Medulla oblongata (tissue), 1 donor: Measurements from ENCODE around the gene TAOK2.
"Not testable (repeated sequence)": the region's sequence is repeated elsewhere in the genome, so short reads cannot be mapped to it uniquely, and the experiment has no call there.

Source experiments
- DNase-seq: peaks from one replicate; pipeline ENCODE4 v3.0.0-alpha.2; 2015; ENCODE audit errors: extremely low spot score

TAOK2 gene

DNA sequence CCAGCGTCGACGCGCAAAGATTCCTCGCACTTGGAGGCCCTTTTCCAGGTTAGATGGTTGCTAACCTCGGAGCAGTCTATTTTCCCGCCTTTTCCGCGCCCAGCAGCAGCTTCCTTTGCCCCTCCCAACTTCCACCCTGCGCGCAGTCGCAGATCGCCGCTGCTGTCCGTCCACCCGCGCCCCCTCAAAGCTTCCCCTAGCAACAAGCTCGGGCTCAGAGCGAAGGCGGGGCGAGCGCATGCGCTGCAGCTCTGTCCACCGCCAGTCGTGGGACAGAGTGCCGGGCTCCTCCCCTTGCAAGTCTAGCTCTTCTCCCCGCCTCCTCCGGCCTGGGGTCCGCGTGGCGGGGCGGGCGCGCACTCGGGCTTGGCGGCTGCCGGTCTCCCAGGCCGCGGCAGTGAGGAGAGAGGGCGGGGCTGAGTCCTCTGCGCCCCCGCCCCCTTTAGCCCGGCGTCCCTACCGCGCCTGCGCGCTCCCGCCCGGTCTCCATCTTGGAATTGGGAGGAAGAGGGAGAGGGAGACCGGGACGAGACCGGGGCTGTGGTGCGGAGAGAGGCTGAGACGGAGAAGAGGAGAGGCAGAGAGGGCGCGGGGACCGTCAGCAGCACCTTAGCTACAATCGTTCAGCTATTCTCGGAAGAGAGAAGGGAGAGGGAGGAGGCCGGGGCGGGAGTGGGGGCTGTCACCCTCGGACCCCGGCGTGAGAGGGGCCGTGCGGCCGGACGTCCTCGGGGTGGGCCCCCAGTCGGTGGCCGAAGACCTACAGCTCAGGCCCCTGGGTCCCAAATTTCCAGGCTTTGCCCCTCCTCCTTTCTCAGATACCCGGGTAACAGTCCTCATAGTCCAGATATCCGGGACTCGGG lies at the start of gene TAOK2:
Gene TAOK2, plus strand, starts transcription at position 485 of the 863 bp plus-strand sequence. CDS start 3,905 bp downstream, outside the sequence.
- peak; percentile 99 for DNase-seq

DNA sequence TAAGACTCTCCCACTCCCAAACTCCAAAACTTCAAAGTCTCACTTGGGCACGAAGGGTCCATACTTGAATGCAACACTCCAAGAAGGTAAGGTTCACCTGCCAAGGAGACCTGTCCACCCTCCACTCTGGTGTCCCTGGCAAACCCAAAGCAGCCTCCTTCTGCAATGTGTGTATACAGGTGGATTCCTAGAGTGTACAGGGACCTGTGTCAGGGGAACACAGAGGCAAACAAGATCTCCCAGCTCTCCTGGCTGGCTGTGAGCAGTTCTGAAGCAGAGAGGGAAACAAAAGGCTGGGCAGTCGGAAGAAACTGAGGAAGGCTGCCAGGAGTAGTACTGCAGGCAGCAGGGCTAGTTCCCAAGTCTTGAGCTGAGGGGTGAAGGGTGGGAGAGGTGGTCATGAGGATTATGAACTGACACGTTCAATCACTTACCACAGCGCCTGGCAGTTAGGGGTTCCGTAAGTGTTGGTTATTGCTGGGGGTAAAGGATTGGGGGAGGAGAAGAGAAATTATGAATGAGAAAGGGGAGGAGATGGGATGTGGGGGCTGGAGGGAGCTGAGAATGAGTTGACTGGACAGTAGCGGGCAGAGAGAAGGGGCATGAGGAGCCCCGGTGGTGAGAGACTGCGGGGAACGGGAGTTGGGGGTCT lies 48.4 kb upstream of the TAOK2 start:
- peak; percentile 59 for DNase-seq

DNA sequence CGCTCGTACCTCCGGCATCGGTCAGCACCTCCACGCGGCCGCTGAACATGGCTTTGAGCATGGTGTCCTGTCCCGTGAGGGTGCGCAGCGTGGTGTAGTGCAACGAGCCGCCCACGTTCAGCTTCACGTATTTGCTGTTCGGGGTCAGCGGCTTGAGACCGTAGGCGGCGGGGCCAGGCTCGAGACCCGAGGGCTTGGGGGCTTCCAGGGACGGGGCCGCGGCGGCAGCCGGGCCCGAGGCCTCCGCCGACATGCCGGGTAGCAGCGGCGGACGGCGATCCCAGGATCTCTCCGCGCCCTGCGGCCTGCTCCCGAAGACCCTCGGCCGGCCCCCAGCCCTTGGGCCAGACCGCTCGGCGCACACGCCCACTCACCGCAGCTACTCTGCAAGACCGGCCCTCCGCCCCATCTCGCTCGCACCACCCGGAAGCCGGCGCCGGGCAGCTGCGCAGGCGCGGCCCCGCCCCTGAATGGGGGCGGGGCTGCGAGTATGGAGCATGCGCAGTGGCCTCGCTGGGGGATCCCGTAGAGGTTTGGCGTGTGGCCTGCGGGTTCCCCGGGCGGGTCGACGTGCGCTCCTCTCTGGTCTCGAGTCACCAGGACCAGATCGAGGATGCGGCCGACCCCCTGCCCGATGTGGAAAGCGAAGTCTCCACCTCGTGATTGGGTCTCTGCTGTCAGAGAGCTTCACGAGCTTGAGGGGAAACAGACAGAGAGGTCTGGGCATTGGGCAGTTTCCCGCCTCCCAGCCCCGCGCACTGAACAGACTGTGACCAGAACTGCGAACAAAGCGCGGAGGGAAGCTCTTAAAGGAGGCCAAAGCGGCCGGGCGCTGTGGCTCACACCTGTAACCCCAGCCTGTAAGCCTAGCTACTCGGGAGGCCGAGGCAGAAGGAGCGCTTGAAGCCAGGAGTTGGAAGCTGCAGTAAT lies 47.6 kb upstream of the TAOK2 start, which contains the start of gene KCTD13:
Gene KCTD13, minus strand, starts transcription at position 446 of the 930 bp plus-strand sequence. Its CDS starts 193 bp downstream, at position 253.
- peak; percentile 93 for DNase-seq

DNA sequence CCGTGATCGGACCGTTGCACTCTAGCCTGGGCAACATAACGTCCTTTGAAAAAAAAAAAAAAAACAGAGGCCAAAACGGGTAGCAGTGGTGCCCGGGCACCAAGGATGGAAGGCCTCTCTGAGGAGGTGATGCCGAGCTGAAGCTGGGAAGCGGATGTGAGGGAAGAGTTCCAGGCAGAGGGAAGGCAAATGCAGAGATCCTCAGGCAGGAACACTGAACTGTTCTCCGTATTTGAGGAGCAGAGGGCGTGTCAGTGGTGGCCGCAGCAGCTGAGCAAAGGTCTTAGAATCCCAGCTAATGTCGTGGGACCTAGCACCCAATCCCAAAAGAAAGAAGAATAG lies 47.0 kb upstream of the TAOK2 start:
- DNase-seq: peak; percentile 38

DNA sequence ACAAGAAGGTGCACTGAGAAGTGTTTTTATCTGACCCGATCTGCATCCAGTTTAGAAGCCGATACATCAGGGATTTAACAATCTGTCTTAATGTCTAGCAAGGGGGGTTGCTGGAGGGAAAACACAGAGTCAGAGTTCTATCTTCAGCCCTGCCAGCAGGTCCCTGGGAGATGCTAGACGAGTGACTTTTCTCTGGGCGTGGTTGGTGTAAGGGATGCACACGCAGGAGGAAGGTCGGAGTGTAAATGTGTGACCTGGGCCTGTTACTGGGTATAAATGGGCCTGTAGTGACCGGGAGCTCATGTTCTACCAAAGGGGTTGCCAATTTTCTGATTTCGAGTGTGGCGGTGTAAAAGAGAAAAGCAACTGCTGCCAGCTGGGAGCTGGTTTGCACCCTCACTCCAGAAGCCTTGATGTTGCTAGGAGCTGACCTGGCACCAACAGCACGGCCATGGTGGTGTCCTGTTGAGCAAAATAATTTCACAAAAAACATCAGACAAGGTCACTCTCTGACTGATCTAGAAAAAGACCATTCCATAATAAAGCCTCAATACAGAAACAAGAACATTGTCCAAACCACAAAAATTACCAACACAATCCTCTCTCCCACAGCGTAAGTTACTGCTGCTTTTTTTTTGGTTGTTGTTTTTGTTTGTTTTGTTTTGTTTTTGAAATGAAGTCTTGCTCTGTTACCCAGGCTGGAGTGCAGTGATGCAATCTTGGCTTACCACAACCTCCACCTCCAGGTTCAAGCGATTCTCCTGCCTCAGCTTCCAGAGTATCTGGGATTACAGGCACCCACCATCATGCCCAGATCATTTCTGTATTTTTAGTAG lies 46.4 kb upstream of the TAOK2 start:
- DNase-seq: peak; percentile 45

DNA sequence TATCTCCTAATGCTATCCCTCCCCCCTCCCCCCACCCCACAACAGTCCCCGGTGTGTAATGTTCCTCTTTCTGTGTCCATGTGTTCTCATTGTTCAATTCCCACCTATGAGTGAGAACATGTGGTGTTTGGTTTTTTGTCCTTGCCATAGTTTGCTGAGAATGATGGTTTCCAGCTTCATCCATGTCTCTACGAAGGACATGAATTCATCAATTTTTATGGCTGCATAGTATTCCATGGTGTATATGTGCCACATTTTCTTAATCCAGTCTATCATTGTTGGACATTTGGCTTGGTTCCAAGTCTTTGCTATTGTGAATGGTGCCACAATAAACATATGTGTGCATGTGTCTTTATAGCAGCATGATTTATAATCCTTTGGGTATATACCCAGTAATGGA lies 41.9 kb upstream of the TAOK2 start:
- DNase-seq: not testable (repeated sequence)

DNA sequence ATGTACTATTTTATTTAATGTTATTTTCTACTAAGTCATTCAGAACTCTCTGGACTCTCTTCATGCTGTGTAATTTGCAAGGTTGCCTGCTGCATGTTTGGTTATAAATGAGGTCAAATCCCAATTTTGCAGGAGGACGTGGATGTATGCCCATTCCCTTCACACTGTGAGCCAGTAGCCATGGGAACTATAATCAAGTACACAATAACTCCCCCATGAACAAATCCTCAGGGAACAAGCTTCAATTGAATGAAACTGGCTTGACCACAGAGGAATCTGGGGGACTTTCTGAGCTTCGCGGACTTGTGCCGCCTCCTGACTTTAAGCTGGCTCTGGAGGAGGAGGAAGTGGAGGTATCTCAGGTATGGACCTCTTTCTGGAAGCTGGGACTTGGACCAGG lies 33.0 kb upstream of the TAOK2 start:
- DNase-seq: no peak

DNA sequence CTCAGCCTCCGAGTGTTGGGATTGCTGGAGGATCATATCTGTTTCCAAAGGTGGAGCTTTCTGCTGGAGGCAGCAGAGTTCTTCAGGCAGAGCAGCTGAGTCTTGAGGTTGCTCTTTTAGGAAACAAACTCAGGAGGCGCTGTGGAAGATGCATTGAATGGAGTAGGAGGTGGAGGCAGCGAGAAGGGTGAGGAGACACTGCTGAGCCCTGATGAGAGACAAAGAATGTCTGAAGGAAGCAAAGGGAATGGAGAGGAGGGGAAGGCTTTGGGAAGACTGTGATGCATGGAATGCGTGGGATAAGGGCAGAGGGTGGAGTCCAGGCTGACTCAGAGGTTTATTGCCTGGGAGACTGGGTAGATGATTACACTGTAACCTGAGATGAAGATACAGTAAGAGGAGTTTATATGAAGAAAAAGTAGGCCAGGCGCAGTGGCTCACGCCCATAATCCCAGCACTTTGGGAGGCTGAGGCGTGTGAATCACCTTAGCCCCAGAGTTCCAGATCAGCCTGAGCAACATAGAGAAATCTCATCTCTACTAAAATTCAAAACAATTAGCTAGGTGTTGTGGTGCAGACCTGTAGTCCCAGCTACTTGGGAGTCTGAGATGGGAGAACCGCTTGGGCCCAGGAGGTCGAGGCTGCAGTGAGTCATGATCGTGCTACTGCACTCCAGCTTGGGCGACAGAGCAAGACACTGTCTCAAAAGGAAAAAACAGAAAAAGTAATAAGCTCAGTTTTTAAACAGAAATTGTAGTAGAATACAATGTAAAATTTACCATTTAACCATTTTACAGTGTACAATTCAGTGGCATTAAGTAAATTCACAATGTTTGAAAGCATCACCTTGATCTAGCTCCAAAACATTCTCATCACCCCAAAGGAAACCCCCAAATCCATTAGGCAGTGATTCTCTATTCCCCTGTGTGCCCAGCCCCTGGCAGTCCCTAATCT lies 29.5 kb upstream of the TAOK2 start:
- no peak for DNase-seq

DNA sequence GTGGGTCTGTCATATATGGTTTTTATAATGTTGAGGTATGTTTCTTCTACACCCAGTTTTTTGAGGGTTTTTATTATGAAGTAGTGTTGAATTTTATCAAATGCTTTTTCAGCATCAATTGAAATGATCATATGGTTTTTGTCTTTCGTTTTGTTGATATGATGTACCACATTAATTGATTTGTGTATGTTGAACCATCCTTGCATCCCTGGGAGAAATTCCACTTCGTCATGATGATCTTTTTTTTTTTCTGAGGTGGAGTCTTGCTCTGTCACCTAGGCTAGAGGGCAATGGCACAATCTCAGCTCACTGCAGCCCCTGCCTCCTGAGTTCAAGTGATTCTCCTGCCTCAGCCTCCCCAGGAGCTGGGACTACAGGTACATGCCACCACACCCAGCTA lies 25.8 kb upstream of the TAOK2 start:
- DNase-seq: no peak

DNA sequence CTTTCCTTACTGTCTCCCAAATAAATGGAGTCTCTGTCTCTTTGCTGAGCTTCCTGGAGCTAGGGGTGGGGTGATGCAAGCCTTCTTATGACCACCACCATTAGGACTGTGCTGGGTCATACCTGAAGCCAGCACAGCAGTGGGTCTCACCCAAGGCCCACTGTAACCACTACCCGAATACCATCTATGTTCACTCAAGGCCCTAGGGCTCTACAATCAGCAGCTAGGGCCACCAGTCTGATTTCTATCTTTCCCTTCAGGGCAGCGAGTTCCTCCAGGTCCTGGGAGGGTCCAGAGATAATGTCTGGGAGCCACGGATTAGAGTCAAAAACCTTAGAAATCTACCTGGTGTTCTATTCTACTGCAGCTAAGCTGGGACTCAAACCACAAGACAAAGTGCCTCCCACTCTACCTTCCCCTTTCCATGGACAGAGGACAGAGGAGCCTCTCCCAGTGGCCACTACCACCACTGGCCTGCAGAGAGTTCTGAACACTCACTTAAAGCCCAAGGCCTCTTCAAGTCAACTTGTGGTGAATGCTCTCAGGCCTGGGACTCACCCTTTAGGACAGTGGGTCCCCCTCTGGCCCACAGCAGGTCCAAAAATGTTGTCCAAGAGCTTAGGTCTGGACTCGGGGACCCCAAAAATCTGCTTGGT lies 22.7 kb upstream of the TAOK2 start:
- no peak for DNase-seq

DNA sequence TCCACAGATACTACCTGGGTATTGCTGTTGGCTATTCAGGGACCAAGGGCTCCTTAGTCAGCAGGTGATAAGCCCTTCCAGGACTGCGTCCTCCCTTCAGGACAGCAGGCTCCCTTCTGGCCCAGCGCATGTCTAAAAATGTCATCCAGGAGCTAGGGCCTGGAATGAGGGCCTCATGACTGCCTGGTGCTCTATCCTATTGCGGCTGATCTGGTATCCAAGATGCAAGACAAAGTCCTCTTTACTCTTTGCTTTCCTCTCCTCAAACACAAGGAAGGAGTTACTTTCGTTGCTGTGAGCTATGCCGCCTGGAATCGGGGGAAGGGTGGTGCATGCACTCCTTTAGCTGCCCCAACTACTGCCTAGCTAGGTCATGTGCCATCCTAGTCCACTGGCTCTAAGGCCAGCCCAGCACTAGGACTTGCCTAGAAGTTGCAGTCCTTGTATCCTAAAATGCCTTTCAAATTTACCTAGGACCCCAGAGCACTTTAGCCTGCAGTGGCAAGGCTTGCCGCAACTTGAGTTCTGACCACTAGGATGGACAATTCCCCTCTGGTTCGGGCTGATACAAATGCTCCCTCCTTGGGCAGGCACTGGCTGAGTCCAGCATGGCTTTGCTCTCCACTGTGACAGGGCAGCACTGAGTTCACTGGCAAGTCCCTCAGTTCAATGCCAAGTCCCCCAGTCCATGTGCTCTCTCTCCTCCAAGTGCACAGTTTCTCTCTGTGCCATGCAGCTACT lies 21.9 kb upstream of the TAOK2 start:
- no peak for DNase-seq

DNA sequence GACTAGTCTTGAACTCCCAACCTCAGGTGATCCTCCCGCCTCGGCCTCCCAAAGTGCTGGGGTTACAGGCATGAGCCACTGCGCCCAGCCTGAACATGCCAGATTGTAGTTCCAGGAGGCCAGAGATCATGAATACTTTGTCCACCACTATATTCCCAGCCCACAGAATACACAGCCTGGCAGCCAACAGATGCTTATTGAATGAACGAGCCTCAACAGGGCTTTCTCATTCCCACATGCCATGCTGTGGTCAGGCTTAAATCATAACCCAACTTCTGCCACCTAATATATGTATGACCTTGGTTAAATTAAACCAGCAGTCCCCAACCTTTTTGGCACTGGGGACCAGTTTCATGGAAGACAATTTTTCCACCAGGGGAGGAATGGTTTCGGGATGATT lies 14.9 kb upstream of the TAOK2 start:
- DNase-seq: no peak

DNA sequence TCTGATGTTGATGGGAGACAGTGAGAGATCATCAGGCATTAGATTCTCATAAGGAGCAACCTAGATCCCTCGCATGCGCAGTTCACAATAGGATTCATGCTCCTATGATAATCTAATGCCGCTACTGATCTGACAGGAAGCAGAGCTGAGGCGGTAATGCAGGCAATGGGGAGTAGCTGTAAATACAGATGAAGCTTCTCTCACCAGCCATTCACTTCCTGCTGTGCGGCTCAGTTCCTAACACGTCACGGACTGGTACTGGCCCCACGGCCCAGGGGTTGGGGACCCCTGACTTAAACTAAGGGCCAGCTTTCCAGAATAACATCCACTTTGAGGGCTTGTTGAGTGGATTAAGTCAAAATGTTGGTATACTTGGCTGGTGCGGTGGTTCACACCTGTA lies 14.4 kb upstream of the TAOK2 start:
- DNase-seq: no peak

DNA sequence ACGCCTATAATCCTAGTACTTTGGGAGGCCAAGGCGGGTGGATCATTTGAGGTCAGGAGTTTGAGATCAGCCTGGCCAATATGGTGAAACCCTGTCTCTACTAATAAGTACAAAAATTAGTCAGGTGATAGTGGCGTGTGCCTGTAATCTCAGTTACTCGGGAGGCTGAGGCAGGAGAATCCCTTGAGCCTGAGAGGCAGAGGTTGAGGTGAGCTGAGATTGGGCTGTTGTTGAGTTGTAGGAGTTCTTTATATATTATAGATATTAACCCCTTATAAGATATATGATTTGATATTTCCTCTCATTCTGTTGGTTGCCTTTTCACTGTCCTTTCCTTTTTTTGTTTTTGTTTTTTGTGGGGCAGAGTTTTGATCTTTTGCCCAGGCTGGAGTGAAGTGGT lies 13.8 kb upstream of the TAOK2 start:
- not testable (repeated sequence) for DNase-seq

DNA sequence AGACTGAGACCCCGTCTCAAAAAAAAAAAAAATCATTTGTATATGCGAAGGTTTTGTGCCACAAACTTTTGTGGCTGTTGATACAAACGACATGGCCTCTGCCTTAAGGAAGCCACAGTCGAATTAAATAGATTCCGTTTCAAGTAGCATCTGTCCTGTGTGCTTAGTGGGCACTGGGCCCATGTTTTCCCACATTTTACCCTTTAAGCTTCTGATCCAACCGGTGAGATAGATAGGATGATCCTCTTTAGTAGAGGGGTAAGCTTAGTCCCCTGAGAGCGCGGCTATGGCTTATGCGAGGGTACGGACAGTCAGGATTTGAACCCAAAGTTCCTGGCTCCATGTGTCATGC lies 12.6 kb upstream of the TAOK2 start:
- no peak for DNase-seq

DNA sequence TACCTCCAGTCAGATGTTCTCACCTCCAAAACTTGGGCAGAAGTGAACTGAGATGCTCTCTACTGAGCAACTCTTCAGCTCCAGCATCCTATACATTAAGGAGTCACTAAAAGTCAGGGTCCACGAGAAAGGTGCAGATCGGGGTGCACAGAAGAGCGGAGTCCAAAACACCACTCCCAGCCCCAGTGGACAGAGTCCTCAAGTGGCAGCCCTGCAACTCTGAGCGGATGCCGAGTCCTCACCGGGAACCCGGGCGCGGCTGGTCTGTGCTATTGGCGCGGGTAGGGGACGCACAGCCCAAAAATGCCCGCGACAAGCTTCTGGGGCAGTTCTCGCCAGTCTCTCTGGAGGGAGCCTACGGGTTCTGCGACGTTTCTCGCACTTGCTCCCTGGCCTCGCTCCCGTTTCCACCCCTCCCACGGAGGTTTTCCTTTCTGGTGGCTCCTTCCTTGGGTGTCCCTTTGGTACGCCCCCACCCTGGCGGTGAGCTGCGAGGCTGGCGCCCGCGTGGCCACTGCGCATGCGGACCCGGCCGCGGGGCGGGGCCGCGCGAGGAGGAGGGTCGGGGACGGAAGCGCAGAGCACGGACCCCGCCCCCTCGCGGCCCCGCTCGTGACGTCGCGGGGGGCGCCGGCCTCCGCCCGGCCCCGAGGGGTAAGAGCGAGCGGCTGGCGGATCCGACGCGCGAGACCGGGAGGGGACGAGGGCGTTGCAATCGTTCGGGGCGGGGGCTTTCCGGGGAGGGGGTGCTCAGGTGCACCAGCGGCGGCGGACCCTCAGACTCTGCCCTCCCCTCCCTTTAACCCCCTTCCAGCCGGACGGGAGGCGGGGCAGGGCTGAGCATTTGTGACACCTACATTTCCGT lies 12.0 kb upstream of the TAOK2 start, which contains the start of gene TMEM219:
Gene TMEM219, plus strand, starts transcription at position 601 of the 865 bp plus-strand sequence. CDS start 1,065 bp downstream, outside the sequence.
- DNase-seq: peak; percentile 95

DNA sequence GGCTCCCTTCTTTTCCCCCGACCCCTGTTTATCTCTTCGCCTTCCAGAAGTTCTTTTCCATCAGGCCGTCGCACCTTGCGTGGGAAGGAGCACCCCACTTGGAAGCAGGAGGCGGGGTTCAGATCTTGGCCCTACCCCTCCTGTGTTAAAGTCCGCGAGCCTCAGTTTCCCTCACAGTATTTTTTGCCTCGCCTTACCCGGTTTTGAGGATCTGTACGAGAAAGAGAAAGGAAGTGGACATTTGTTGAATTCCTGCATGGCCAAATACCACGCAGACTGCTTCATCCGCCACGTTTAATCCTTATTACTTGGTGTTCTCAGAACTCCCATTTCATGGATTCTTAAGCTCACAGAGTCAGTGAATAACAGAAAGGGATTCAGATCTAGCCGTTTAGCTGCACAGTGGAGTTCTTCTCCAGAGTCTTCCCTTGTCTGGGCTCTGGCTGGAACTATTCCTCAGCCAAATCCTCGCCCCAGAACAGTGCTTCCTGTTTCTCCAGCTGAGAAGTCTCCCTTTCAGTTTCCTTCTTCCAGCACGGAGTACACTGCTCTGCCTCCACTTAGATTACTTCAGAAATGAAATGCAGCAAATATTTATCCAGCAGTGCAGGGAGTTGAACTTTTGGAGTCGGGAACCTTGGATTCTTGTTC lies 11.2 kb upstream of the TAOK2 start:
- DNase-seq: peak; percentile 57
